K562 (cell line): ENCODE measurements around the gene ACTN1. TPM values are rescaled to one million over a fixed set of nuclear protein-coding genes. Genes with fewer than 3 reads are reported as not detected.
A peak's percentile ranks its signal among the peaks of the same experiment; 100 is the strongest.

Experiments
- ATAC-seq: fragments of 200-7000 bp; cut with Tn5 transposase; 3 replicates; pipeline ENCODE4 v1.9.1; 2020; ENCODE audit warnings: moderate library complexity
- BruUV-seq: library from RNA; stranded (reverse); fragments of 400-500 nt; replicated peaks from 2 replicates; lab custom pipeline; 2021; lab: Mats Ljungman, UMichigan
- CTCF ChIA-PET: fragments of 300-600 bp; formaldehyde crosslinking; extraction: SDS; loops from one replicate; lab custom pipeline; 2021; ENCODE audit warnings: low intra/inter-chr PET ratio; lab: Yijun Ruan, JAX
- POLR2A ChIA-PET: fragments of 300-600, 350-650 bp; sonication (Branson Sonifier 250); formaldehyde crosslinking; extraction: SDS; loops from one replicate; lab custom pipeline; 2021; ENCODE audit warnings: antibody characterized with exemption, inconsistent platforms; lab: Yijun Ruan, JAX
- DNase-seq, 4 experiments: peaks; one replicate each; pipeline versions ENCODE4 v3.0.0 to v3.0.0-alpha.2; 2011 to 2018; ENCODE audit warnings: low spot score in 3 of 4, mixed read lengths in 3 of 4; ENCODE audit errors: extremely low read depth in 1 of 4
- FAIRE-seq: peaks from 2 replicates; lab custom pipeline; 2011; peaks lifted over from hg19 to GRCh38; lab: Jason Lieb, UNC
- H2AFZ ChIP-seq: 2 replicates; pipeline ENCODE4 v1.6.0; 2011; ENCODE audit warnings: low read depth, low read length, control low read depth, inconsistent platforms
- H3K27ac ChIP-seq: fragments of 200-600 bp; 3 replicates; pipeline ENCODE4 v1.8.0; 2011; ENCODE audit warnings: low read depth, mild to moderate bottlenecking, control low read depth, inconsistent platforms, low read length, moderate library complexity, mixed read lengths; ENCODE audit errors: extremely low read depth
- H3K27me3 ChIP-seq, 2 experiments: fragments of 300-600 bp in 1 of 2; 2 replicates in 1 of 2; 3 replicates in 1 of 2; pipeline versions ENCODE4 v1.6.0 to v1.8.0; 2011; ENCODE audit warnings: inconsistent platforms in 2 of 2, low read length in 2 of 2, mild to moderate bottlenecking in 1 of 2, mixed read lengths in 1 of 2, moderate library complexity in 1 of 2; ENCODE audit not compliant: control insufficient read depth in 2 of 2, insufficient read depth in 2 of 2
- H3K36me3 ChIP-seq: fragments of 300-600 bp; 3 replicates; pipeline ENCODE4 v1.8.0; 2011; ENCODE audit warnings: mild to moderate bottlenecking, low read length, inconsistent platforms; ENCODE audit not compliant: control insufficient read depth, insufficient read depth
- H3K4me1 ChIP-seq, 2 experiments: fragments of 200-600 bp in 1 of 2; replicated peaks in 1 of 2; 2 replicates in 1 of 2; 3 replicates in 1 of 2; pipeline versions ENCODE4 v1.5.1 to v1.8.0; 2011; ENCODE audit warnings: inconsistent platforms in 2 of 2, low read length in 2 of 2, mild to moderate bottlenecking in 1 of 2, mixed read lengths in 1 of 2, moderate library complexity in 1 of 2; ENCODE audit not compliant: control insufficient read depth in 2 of 2, insufficient read depth in 2 of 2
- H3K4me2 ChIP-seq: 2 replicates; pipeline ENCODE4 v1.6.1; 2011; ENCODE audit warnings: low read length, control low read depth, inconsistent platforms, mixed read lengths; ENCODE audit not compliant: insufficient read depth
- H3K4me3 ChIP-seq: fragments of 200-600 bp; sonication (generic), shearing (Covaris generic); 2 replicates; pipeline ENCODE4 v1.5.1; 2016; ENCODE audit warnings: control low read depth, inconsistent platforms
- H3K79me2 ChIP-seq: fragments of 200-600 bp; 3 replicates; pipeline ENCODE4 v1.8.0; 2011; ENCODE audit warnings: low read length, inconsistent platforms; ENCODE audit not compliant: control insufficient read depth, insufficient read depth
- H3K9ac ChIP-seq, 2 experiments: 2 replicates each; pipeline versions ENCODE4 v1.6.0 to v1.6.1; 2011; ENCODE audit warnings: low read depth in 2 of 2, low read length in 2 of 2, control low read depth in 1 of 2, inconsistent platforms in 1 of 2, mild to moderate bottlenecking in 1 of 2, mixed read lengths in 1 of 2; ENCODE audit not compliant: insufficient read depth in 1 of 2
- H3K9me1 ChIP-seq: one replicate; pipeline ENCODE4 v1.6.0; 2011; ENCODE audit warnings: inconsistent platforms, mild to moderate bottlenecking, low read length, moderate library complexity; ENCODE audit not compliant: control insufficient read depth, insufficient read depth
- H3K9me3 ChIP-seq: replicated peaks from 2 replicates; pipeline ENCODE4 v1.5.1; 2011; ENCODE audit warnings: low read depth, low read length, inconsistent platforms; ENCODE audit not compliant: control insufficient read depth, insufficient read depth
- H4K20me1 ChIP-seq: replicated peaks from 2 replicates; pipeline ENCODE4 v1.6.1; 2011; ENCODE audit warnings: low read length, inconsistent platforms, mixed read lengths; ENCODE audit not compliant: control insufficient read depth, insufficient read depth
- C11orf30 ChIP-seq: fragments of 450-650 bp; IDR thresholded peaks from 2 replicates; pipeline ENCODE4 v1.6.1; 2016; ENCODE audit warnings: low read depth, mild to moderate bottlenecking
- CEBPB ChIP-seq: fragments of 450-650 bp; IDR thresholded peaks from 2 replicates; pipeline ENCODE4 v1.6.1; 2016; ENCODE audit warnings: missing genetic modification characterization, missing compliant biosample characterization
- DMBX1 ChIP-seq: fragments of 250-450 bp; sonication (Bioruptor Pico); IDR thresholded peaks from 2 replicates; pipeline ENCODE4 v1.8.0; 2022; ENCODE audit warnings: inconsistent platforms, mild to moderate bottlenecking, moderate library complexity, borderline replicate concordance
- FIP1L1 ChIP-seq: fragments of 200-400 bp; formaldehyde crosslinking; IDR thresholded peaks from 2 replicates; pipeline ENCODE4 v1.6.1; 2018; ENCODE audit warnings: mild to moderate bottlenecking, low read depth, low read length; ENCODE audit not compliant: poor library complexity, severe bottlenecking
- HDAC1 ChIP-seq, 2 experiments: fragments of 450-650 bp; IDR thresholded peaks; 2 replicates each; pipeline ENCODE4 v1.6.1; 2016 to 2017; ENCODE audit warnings: inconsistent platforms in 1 of 2, mild to moderate bottlenecking in 1 of 2, moderate library complexity in 1 of 2
- HIVEP1 ChIP-seq: fragments of 250-450 bp; sonication (Bioruptor Pico); IDR thresholded peaks from 2 replicates; pipeline ENCODE4 v1.4.0; 2020; ENCODE audit warnings: mild to moderate bottlenecking
- HNRNPLL ChIP-seq: fragments of 200-400 bp; formaldehyde crosslinking; IDR thresholded peaks from 2 replicates; pipeline ENCODE4 v1.6.1; 2017; ENCODE audit warnings: low read length, low read depth, mild to moderate bottlenecking; ENCODE audit not compliant: poor library complexity, severe bottlenecking
- TAF9B ChIP-seq: fragments of 450-650 bp; IDR thresholded peaks from 2 replicates; pipeline ENCODE4 v1.6.1; 2018; ENCODE audit warnings: mild to moderate bottlenecking; ENCODE audit not compliant: partially characterized antibody
- XRCC3 ChIP-seq: fragments of 450-650 bp; IDR thresholded peaks from 2 replicates; pipeline ENCODE4 v1.6.1; 2017; ENCODE audit warnings: mild to moderate bottlenecking, moderate library complexity
- ZNF316 ChIP-seq: fragments of 450-650 bp; IDR thresholded peaks from 2 replicates; pipeline ENCODE4 v1.6.1; 2016
- WGBS: fragments of 100-300 bp; shearing (Covaris generic); methylation state at CpG from one replicate; pipeline ENCODE4 v1.1.6; 2016; ENCODE audit warnings: low coverage, mixed read lengths; ENCODE audit not compliant: insufficient coverage; ENCODE audit errors: missing lambda C conversion rate; 5-methylcytosine and 5-hydroxymethylcytosine counted together
- in situ Hi-C: fragments of 300-500 bp; cut with MboI; formaldehyde crosslinking; loops from 4 replicates; pipeline ENCODE4 v1.15.0; 2018; ENCODE audit warnings: inconsistent platforms, mixed read lengths
- intact Hi-C: fragments of 100-400 bp; cut with micrococcal nuclease; formaldehyde crosslinking; loops from 2 replicates; pipeline ENCODE4 v1.14.2; 2022
- polyA plus RNA-seq, 8 experiments: library from polyadenylated mRNA; depleted of rRNA in 4 of 8; stranded (reverse) in 5 of 8; unstranded in 3 of 8; fragments of >200 nt; fragmentation: Nextera tagmentation in 2 of 8; fragmentation: Illumina TruSeq in 1 of 8; extraction: Ambion mirVana in 2 of 8; extraction: Trizol in 1 of 8; gene quantifications; 2 replicates each; pipeline versions ENCODE4 v1.2.1 to v1.2.3, GENCODE V29; 2011 to 2014; ENCODE audit warnings: inconsistent platforms in 1 of 8, missing spikeins in 1 of 8
- total RNA-seq, 7 experiments: library from RNA; depleted of rRNA in 6 of 7; stranded (reverse); fragments of >200 nt in 6 of 7; fragmentation: Illumina TruSeq in 2 of 7; extraction: Trizol in 2 of 7; gene quantifications; 2 replicates each; pipeline versions ENCODE4 v1.2.1 to v1.2.3, GENCODE V29; 2011 to 2021; ENCODE audit warnings: low replicate concordance in 1 of 7
- TF ChIP-seq, protein P1 (sequence below), 2 experiments: IDR thresholded peaks in 1 of 2; conservative IDR thresholded peaks in 1 of 2; 2 replicates each; pipeline ENCODE4 v1.6.1; 2016; ENCODE audit warnings: low read depth in 2 of 2, mild to moderate bottlenecking in 1 of 2, missing compliant biosample characterization in 1 of 2, missing genetic modification characterization in 1 of 2, moderate library complexity in 1 of 2
- TF ChIP-seq, protein P2 (sequence below): sonication (generic); formaldehyde crosslinking; IDR thresholded peaks from 2 replicates; pipeline ENCODE4 v1.8.0; 2022; ENCODE audit warnings: mild to moderate bottlenecking, missing genetic modification reagents

The ACTN1 gene
- total and polyA plus RNA-seq, 9 of the 15 experiments (the other 6 are each of a cell fraction or from before 2014, with no cell fraction given) = 2.2 to 67.7 (median 34.5) TPM

DNA sequence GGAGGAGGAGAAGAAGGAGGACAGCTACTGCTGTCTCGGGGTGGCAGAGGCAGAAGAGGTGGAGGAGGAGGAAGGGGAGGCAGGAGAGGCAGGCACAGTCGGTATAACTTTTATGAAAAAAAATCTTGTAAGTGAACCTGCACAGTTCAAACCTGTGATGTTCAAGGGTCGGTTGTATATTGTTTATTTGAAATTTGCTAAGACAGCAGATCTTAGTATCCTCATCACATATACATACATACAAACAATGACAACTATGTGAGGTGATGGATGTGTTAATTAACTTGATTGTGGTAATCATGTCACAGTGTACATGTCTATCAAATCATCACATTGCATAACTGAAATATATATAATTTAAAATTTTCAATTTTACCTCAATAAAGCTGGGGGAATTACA, 19.0 kb downstream of the ACTN1 start:
- no peak overlapping the region for H3K9ac ChIP-seq
- TF ChIP-seq FIP1L1 = no peak
- peak; percentile 56; the same call in 1 of the 2 replicates for TF ChIP-seq ZNF316
- TF ChIP-seq C11orf30 = peak; percentile 45
- TF ChIP-seq HNRNPLL = no peak
- no peak for TF ChIP-seq HIVEP1
- no peak for TF ChIP-seq CEBPB
- no peak for TF ChIP-seq XRCC3
- TF ChIP-seq, all 486 proteins: peak for 2
- WGBS = 64% methylated on average over 3 of the region's 3 CpGs
- no TSS peak for BruUV-seq
- Histone ChIP-seq H3K4me2 (no peak overlapping the region), H3K36me3 (peaks cover 7% of the 10 kb centered on the region; the same call in 2 of the 3 replicates), H3K4me3 (no peak overlapping the region), H4K20me1 (peaks cover 3% of the 10 kb centered on the region), H3K9me3 (no peaks in the 10 kb centered on the region), H3K79me2 (peaks cover 24% of the 10 kb centered on the region; the same call in 2 of the 3 replicates), H3K27me3 (no peaks in the 10 kb centered on the region), H2AFZ (no peak overlapping the region), H3K4me1 (peaks cover 7 to 11% of the 10 kb centered on the region in 2 experiments; a peak in 4 of 5 replicates), H3K9me1 (no peaks in the 10 kb centered on the region), H3K27ac (no peak overlapping the region)
- ChIA-PET CTCF (no interaction called here), POLR2A (no interaction called here)
- FAIRE-seq (no peak), ATAC-seq (no peak), DNase-seq (no peak)
- in situ Hi-C loops = no loop called here
- intact Hi-C loops = no loop called here

DNA sequence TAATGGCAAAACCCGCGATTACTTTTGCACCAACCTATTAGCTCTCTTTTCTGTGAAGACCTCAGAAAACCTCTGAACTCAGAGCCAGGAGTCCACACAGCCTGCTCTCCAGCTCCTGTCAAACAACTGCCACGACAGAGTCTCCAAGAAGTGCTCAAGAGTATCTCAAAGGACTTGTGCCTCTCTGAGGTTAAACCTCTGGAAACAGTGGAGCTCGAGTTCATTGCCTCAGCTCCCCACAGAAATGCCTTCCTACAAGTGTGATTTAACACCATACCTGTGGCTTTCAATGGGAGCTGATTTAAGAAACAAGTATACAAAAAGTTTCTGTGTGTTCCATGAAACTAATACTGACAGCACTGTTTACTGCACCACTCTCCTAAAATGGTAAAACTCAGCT, 20.1 kb downstream of the ACTN1 start:
- CTCF ChIA-PET = no interaction called here
- H3K9me1 ChIP-seq = no peaks in the 10 kb centered on the region
- no TSS peak for BruUV-seq
- H3K36me3 ChIP-seq = peaks cover 4% of the 10 kb centered on the region; the same call in 2 of the 3 replicates
- H3K27me3 ChIP-seq = no peaks in the 10 kb centered on the region
- no peaks in the 10 kb centered on the region for H4K20me1 ChIP-seq
- in situ Hi-C loops = no loop called here
- POLR2A ChIA-PET = interaction anchor here (1.6 kb wide), 1 partner anchor 9 kb away, joined by 8 read pairs; no protein-coding TSS in a partner anchor
- no peak overlapping the region for H3K4me2 ChIP-seq
- WGBS = 38% methylated on average over 4 of the region's 4 CpGs
- peaks cover 7 to 12% of the 10 kb centered on the region in 2 experiments; a peak in 4 of 5 replicates for H3K4me1 ChIP-seq
- no peak overlapping the region for H3K9ac ChIP-seq
- peaks cover 24% of the 10 kb centered on the region; the same call in 2 of the 3 replicates for H3K79me2 ChIP-seq
- FAIRE-seq (no peak), DNase-seq (no peak), ATAC-seq (no peak)
- no peaks in the 10 kb centered on the region for H3K9me3 ChIP-seq
- intact Hi-C loops = no loop called here
- no peak overlapping the region for H3K27ac ChIP-seq
- H2AFZ ChIP-seq = no peak overlapping the region
- H3K4me3 ChIP-seq = no peak overlapping the region
- TF ChIP-seq, protein P1, sequence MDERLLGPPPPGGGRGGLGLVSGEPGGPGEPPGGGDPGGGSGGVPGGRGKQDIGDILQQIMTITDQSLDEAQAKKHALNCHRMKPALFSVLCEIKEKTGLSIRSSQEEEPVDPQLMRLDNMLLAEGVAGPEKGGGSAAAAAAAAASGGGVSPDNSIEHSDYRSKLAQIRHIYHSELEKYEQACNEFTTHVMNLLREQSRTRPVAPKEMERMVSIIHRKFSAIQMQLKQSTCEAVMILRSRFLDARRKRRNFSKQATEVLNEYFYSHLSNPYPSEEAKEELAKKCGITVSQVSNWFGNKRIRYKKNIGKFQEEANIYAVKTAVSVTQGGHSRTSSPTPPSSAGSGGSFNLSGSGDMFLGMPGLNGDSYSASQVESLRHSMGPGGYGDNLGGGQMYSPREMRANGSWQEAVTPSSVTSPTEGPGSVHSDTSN (CRISPR knock-in tag; IDR thresholded peaks at IDR 0.05; ENCODE audit: low read depth) = no peak
- TF ChIP-seq, protein P1 (tag; conservative IDR thresholded peaks at IDR 0.05; ENCODE audit: low read depth) = no peak
- no peak for TF ChIP-seq HDAC1 (IDR thresholded peaks at IDR 0.05)
- TF ChIP-seq, protein P2, sequence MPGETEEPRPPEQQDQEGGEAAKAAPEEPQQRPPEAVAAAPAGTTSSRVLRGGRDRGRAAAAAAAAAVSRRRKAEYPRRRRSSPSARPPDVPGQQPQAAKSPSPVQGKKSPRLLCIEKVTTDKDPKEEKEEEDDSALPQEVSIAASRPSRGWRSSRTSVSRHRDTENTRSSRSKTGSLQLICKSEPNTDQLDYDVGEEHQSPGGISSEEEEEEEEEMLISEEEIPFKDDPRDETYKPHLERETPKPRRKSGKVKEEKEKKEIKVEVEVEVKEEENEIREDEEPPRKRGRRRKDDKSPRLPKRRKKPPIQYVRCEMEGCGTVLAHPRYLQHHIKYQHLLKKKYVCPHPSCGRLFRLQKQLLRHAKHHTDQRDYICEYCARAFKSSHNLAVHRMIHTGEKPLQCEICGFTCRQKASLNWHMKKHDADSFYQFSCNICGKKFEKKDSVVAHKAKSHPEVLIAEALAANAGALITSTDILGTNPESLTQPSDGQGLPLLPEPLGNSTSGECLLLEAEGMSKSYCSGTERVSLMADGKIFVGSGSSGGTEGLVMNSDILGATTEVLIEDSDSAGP (CRISPR knock-in tag) = no peak
- TF ChIP-seq TAF9B = no peak
- TF ChIP-seq DMBX1 = no peak
